Non-pigmented ciliary epithelial cell (primary cell): ENCODE data around the gene FGF18.
A peak's percentile ranks its signal among the peaks of the same experiment; 100 is the strongest.
"Not testable (repeated sequence)": the region's sequence is repeated elsewhere in the genome, so short reads cannot be mapped to it uniquely, and the experiment has no call there.

ENCODE experiments used
- DNase-seq: peaks from one replicate; pipeline ENCODE4 v3.0.0-alpha.2; 2010; ENCODE audit warnings: low read depth

The FGF18 gene

DNA sequence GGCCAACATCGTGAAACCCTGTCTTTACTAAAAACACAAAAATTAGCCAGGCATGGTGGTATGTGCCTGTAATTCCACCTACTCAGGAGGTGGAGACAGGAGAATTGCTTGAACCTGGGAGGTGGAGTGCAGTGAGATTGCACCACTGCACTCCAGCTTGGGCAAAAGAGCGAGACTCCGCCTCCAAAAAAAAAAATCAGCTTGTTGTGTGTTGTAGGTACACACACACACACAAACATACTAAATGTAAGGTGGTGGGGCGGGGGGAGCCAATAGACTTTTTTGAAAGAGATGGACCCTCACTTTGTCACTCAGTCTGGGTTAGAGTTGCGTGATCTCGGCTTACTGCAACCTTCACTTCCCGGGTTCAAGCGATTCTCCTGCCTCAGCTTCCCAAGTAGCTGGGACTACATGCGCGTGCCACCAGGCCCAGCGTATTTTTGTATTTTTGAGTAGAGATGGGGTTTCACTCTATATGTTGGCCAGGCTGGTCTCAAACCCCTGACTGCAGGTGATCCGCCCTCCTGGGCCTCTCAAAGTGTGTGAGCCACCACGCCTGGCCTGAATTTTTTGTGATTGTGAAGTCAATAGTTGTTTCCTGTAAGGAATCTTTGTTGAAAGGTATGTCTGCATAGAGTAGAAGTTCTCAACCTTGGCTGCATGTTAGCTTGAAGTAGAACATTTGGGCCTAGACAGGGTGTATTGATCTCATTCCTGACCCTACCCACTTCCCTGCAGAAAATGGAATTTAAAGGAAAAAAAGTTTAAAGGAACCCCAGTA lies 18.1 kb upstream of the FGF18 start:
- no peak for DNase-seq

DNA sequence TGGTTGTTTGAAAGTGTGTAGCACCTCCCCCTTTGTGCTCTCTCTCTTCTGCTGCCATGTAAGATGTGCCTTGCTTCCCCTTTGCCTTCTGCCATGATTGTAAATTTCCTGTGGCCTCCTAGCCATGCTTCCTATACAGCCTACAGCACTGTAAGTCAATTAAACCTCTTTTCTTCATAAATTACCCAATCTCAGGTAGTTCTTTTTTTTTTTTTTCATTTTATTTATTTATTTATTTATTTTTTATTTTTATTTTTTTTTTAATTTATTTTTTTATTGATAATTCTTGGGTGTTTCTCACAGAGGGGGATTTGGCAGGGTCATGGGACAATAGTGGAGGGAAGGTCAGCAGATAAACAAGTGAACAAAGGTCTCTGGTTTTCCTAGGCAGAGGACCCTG lies 16.7 kb upstream of the FGF18 start:
- DNase-seq, result not testable (repeated sequence)

DNA sequence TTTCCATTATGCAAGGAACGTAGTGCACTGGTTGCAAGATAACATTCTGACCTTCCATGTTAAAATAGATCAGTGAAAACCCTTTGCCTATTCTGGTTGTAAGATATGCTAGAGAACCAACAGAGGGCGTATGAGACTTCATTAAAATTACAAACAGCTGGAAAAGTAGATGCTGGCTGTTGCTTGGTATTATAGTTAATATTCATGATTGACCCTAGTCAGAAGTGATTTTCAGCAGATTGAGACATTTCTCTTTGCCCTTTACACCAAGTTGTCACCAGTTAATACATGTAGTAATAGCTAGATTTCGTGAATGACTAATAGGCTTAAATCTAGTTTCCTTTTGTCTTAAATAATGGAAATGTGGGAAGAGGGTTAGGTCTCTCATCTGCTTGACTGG lies 13.8 kb upstream of the FGF18 start:
- no peak for DNase-seq

DNA sequence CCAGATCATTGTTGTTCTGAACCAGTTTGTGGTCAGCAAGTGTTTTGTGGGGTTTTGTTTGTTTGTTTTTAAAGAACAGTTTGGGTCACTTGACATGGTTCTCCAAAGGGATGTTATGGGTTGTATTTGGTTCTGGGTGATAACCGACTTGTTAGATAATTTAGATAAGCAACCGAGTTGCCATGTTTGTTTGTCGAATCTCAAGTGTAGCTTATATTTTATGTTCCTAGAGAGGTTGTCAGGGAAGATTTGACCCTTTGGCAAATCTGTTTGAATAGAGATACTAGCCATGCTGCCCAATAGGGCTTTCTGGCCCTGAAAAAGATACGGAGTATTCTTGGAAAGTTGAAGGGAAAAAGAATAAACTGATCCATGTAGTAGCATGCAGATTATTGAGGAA lies 12.2 kb upstream of the FGF18 start:
- no peak for DNase-seq

DNA sequence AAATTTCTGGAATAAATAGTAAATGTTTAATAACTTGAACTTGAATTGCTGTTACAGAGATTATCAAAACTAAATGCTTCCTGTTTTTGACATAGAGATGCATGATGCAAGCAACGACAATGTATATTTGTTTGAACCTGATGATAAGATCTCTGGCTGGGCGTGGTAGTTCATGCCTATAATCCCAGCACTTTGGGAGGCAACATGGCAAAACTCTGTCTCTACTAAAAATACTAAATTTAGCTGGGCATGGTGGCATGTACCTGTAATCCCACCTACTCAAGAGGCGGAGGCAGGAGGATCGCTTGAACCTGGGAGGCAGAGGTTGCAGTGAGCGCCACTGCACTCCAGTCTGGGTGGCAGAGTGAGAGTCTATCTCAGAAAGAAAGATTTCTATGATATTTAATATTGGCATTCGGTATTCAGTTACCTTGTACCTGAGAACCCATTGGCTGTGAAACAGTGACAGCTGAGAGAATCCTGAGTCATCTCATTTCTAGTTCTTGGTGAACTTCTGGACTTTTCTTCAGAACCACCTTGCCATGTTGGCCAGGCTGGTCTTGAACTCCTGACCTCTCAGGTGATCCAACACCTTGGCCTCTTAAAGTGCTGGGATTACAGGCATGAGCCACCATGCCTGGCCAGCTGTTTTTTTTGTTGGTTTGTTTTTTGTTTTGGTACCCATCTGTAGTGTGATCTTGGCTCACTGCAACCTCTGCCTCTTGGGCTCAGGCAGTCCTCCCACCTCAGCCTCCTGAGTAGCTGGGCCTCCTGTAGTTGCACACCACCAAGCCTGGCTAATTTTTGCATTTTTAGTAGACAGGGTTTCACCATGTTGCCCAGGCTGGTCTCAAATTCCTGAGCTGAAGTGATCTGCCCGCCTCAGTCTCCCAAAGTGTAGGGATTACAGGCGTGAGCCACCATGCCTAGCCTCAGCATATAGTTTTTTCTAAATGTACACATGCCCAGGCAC lies 10.0 kb upstream of the FGF18 start:
- DNase-seq, result no peak

DNA sequence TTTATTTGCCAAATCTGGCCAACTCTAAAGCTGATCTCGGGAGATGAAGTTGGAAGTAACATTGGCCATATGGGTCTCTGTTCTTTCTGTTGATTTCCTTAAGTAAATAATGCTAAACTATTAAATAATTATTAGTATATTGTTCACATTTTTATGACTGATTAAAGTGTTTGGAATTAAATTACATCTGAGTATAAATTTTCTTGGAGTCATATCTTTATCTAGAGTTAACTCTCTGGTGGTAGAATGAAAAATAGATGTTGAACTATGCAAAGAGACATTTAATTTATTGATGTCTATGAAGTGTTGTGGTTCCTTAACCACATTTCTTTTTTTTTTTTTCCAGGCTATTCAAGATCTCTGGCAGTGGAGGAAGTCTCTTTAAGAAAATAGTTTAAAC lies 9.3 kb upstream of the FGF18 start:
- no peak for DNase-seq

DNA sequence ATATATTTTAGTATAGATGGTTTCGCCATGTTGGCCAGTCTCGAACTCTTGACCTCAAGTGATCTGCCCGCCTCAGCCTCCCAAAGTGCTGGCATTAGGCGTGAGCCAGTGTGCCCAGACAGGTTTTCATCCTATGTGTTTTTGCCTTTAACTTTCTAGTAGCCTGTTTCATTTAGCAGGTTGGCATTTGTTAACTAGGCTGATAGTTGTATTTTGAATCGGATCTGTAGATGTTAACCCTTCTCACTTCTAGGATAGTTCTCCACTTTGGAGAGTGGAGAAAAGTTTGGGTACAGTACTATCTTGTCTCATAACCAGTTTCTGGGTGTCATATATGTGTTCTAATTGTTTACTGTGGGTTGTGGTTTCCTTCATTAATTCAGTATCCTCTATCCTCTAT lies 7.3 kb upstream of the FGF18 start:
- no peak for DNase-seq

DNA sequence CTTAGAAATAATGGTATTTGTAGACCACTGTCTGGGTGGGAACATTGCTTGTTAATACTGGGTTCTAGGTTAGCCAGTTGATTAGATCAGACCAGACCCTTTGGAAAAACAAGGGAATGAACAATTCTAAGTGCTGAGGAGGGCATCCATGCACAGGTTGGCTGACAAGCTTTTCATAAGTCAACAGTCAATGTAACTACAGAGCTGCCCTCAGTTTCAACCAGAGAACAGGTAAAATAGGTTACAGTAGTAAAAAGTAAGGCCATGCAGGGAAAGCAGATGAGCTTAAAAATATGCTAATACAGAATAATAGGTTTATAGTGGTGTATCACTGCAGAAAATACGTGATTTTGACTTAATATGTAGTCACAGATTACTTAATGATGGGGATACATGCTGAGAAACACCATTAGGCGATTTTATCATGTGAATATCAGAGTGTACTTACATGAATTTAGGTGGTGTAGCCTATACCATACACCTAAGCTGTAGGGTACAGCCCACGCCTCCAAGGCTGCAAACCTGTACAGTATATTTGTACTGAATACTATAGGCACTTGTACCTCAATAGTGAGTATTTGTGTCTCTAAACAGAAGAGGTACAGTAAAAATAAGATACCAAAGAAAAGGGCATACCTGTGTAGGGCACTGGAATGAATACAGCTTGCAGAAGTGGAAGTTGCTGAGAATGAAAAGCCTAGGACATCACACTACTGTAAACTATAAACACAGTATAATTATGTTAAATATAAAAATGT lies 6.1 kb upstream of the FGF18 start:
- DNase-seq, result no peak

DNA sequence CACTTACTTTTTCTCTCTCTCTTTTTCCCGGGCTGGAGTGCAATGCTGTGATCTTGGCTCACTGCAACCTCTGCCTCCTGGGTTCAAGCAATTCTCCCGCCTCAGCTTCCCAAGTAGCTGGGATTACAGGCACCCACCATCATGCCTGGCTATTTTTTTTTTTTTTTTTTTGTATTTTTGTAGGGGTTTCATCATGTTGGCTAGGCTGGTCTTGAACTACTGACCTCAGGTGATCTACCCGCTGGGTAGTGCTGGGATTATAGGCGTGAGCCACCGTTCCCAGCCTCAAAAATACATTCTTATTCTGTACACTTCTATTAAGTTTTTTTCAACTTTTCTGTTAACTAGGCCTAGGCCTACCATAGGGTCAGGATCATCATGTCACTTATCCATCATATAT lies 5.5 kb upstream of the FGF18 start:
- not testable (repeated sequence) for DNase-seq

DNA sequence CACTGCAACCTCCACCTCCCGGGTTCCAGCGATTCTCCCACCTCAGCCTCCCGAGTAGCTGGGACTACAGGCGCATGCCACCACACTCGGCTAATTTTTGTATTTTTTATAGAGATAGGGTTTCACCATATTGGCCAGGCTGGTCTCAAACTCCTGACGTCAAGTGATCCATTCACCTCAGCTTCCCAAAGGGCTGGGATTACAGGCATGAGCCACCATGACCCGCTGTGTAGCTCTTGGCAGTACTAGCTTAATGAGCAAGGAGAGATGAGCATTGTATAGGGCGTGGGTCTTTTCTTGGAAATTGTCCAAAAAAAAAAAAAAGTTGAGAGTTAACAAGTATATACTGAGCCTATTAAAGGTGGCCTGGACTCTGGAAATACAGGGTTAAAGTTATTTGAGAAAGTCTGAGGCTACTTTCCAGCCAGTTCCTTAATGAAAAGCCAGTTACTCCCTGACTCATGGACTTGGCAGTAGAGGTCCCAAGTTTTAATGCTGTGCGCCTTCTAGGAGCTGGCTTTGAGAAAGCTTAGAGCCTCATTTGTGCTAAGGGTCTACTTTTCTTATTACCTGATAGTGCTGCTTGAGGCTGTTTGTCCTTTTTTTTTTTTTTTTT lies 4.2 kb upstream of the FGF18 start:
- DNase-seq, result no peak

DNA sequence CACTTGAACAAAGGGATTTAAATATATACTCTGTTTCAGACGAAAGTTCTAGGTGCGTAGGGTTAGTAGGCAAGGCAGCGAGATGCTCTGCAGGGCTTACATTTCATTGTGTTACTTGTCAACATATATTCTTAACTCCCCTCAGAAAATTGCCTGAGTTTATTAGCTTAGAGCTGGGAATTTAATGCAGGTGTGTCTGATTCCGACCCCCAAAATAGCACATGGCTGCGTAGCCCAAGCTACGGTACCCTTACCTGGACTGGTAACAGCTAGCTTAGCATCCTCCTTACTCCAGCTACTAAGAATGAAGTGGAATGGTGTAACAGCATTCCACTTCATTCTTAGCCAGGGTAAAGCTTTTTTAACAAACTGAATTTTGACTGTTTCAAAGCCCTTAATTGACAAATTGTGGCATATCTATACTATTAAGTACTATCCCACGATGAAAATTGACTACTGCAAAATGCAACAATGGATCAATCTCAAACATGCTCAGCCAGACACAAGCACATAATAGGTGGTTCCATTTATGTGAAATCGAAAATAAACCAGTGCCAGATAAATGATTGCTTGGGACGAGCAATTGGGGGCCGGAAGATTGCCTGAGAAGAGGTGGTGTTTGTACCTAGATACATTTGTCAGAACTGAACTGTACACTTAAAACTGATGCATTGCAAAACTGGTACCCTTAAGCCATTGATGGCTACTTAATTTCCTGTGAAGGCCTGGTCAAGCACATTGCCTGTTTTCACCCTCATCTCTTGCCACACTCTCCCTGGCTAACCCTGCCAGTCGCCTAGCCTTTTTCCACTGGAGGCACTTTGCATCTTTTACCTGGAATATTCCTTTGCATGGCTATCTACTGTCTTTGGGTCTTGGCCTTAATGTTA lies 3.0 kb upstream of the FGF18 start:
- no peak for DNase-seq

DNA sequence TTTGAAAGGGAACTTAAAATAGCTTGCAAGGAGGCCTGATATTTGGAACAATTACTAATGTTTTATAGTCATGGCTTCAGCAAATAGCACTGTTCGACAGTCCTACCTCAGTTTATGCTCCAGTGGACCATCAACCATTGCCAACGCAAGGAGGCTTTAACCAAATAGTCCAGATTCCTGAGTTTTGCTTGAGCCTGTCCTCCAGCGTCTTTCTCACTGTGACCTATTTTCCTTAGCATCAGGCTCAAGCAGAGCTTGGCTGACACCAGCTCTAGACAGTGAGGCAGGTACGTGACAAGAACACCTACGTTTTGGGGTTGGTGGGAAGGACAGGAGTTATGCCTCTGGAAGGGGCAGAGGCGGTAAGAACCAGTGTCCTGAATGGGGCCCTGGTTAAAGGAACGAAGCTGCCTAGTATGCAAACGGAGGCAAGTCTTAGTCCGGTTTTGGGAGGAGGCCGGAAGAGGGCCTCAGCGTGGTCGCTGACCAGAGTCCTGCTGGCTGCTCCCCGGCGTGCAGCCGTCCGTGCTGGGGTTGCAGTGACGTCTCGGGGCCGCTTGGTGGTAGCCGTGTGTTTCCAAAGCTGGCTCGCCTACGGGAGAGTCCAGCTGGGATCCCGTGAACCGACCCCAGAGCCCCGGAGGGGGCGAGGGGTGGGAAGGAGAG lies 998 bp upstream of the FGF18 start:
- DNase-seq, result peak; percentile 52

DNA sequence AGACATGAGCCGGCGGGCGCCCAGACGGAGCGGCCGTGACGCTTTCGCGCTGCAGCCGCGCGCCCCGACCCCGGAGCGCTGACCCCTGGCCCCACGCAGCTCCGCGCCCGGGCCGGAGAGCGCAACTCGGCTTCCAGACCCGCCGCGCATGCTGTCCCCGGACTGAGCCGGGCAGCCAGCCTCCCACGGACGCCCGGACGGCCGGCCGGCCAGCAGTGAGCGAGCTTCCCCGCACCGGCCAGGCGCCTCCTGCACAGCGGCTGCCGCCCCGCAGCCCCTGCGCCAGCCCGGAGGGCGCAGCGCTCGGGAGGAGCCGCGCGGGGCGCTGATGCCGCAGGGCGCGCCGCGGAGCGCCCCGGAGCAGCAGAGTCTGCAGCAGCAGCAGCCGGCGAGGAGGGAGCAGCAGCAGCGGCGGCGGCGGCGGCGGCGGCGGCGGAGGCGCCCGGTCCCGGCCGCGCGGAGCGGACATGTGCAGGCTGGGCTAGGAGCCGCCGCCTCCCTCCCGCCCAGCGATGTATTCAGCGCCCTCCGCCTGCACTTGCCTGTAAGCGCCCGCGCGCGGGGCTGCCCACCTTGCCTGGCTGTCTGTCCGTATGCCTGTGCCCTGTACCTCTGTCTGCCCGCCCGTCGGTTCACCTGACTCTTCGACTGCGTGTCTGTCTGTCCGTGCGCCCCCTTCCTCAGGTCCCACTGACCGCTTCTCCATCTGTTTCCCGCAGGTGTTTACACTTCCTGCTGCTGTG lies 412 bp downstream of the FGF18 start:
- DNase-seq, result no peak

DNA sequence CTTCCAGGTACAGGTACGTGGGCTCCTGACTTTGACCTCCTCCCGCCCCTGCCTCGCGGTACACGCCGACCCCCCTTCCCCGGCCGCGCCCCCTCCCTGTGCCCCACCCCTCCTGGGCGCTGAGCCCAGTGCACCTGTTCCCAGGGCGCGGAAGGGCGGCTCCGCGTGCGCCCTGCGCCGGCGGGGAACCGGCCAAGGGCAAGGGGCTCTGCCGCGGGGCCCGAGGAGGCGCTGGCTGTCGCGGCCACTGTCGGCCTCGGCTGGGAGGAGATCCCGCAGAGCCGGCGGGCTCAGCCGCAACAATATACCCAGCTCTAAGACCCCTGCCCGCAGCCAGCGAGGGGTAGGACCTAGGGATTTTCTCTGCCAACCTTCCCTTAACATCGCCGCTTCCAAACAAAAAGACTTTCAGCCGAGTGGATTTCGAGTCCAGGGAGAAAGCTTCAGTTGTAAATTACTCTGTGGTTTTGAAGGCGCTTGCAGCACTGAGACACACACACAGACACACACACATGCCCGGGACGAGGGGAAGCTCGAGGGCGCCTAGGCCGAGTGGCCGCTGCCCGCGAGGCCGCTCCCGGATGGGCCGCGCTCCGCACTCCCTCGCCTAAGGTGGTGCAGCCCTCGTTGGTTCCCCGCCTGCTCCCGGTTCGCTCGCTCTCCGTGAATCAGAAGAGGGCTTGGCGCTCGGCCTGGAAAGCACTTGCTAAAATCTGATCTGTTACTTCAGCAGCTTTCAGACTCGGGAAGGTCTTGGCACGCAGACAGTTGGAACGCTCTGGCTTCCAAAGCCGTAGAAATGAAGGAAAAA lies 1.2 kb downstream of the FGF18 start:
- DNase-seq, result no peak

DNA sequence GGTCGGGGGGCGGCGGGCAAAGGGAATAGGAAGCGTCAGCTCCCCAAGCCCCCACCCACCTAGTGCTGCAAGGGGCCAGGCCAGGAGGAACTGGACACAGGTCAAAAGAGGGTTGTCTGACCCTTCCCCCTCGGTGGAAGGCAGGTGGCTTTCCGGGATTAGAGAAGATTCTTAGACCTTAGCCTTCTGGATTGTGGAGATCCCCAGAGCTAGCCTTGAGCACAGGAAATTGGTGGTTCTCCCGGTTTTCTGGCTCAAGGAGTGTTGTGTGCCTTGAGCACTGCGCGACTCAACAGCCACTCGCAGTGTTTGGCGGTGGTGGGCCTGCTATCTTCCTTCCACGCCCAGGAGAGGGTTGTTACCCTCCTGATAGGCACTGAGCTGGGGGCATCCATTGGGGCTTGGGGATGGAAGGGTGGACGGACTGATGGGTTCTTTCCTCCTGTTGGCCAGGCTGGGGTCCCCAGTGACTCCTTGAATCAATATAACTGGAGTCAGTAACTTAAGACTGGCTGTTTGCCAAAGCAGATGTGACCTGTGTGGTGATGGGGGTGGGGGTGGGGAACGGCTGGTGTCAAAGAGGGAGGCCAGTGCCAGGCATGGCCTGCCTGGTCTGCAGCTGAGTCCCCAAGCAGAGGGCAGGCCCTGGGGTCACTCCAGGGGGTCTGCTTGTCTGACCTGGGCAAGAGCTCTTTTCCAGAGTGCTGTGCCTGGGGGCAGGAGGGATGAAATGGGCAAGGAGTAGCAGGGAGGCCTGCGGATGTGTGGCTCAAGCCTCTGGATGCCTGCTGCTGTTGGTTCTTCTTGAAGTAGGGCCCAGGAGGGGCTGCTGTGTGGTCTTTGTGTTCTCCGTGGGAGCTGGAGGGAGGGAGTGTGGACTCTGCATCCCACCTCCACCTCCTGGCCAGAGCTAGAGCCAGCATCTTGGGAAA lies 2.1 kb downstream of the FGF18 start:
- DNase-seq, result no peak

DNA sequence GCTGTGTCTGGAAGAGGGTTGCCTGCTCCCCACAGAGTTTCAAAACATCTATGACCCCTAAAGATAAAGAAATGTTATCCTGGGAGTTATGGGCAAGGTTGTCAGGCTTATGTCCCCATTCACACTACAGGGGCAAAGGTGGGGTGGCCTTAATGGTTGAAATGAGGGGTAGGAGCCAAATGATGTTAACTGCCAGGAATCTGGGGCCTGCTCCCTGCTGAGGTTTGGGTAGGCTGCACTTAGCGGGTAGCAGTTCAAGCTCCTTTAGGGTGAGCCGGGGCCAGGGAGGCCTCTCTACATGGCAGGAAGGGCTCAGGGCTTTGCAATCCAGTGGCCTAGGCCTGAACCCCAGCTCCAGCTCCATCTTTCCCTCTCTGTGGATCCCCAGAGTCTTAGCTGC lies 3.0 kb downstream of the FGF18 start:
- no peak for DNase-seq

DNA sequence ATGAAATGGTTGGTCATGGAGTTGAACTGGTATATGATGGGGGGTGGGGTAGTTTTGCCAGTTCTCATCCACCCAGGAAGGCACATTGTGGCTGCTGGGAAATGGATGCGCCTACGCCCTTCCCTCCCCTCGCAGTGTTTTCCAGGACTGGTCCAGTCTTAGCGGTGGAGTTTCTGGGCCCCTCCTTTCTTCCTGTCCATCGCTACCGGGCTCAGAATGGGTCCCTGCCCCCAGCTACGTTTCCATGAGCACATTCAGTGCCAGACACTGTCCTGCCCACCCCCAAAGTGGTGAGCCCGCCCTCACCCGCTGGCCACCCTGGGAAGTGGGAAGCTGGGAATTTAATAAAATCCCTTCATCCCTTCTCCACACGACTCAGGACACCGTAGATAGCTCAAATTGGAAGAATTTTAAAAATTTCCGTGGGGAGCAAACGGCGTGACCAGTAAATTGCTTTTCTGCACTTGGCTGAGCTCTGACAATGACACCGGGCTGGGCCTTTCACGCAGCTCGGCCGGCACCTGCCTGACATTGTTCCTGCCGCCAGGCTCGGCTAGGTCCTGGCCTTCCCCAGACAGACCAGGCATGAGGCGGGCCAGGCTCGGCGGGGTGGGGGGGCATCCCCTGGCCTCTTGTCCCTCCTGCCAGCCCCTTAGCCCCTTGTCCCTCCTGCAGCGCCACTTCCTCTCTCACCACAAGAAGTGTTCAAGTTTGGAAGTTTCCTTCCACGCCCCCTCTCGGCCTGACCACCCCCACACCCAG lies 3.6 kb downstream of the FGF18 start:
- DNase-seq, result no peak
